Measurements from ENCODE around the gene KLK7.

Gene KLK7

GRCh38 chr19:50933640-50934039, 50.1 kb downstream of the KLK7 start:
- H3K4me1 ChIP-seq (ENCODE audit: control insufficient read depth, insufficient read depth, low read depth, low read length): no peaks in the 10 kb centered on the region
- no peak overlapping the region for H3K4ac ChIP-seq (ENCODE audit: low read depth in 1 of 2, low read length in 2 of 2)
- no peak overlapping the region for H3K4me2 ChIP-seq (ENCODE audit: low read length, poor library complexity, severe bottlenecking)
- H2AK5ac ChIP-seq (ENCODE audit: low read length, severe bottlenecking): no peak overlapping the region
- H2BK5ac ChIP-seq (ENCODE audit: low read depth, low read length, poor library complexity, severe bottlenecking): no peak overlapping the region
- H2BK12ac ChIP-seq (ENCODE audit: low read length in 2 of 2): no peak overlapping the region
- H3K36me3 ChIP-seq (ENCODE audit: control insufficient read depth in 1 of 2, insufficient read depth in 2 of 2, low read depth in 1 of 2, low read length in 2 of 2): no peaks in the 10 kb centered on the region
- H2BK120ac ChIP-seq (ENCODE audit: low read depth, low read length): no peak overlapping the region
- H3K79me1 ChIP-seq (replicated peaks; ENCODE audit: low read length, poor library complexity, severe bottlenecking): no peaks in the 10 kb centered on the region
- DNase-seq: no peak
- no peak overlapping the region for H3K18ac ChIP-seq (ENCODE audit: low read depth in 1 of 2, low read length in 2 of 2)
- H3K27ac ChIP-seq (ENCODE audit: low read length, poor library complexity, severe bottlenecking): no peak overlapping the region
- no peak overlapping the region for H3K23ac ChIP-seq (ENCODE audit: low read length in 2 of 2)
- H3K14ac ChIP-seq (ENCODE audit: low read length in 2 of 2): no peak overlapping the region
- no peak overlapping the region for H4K8ac ChIP-seq (ENCODE audit: low read length)
- no peak overlapping the region for H3K9ac ChIP-seq (ENCODE audit: low read length)
- H3K9me3 ChIP-seq (ENCODE audit: control insufficient read depth, low read length): no peaks in the 10 kb centered on the region
- 73% methylated on average over 5 of the region's 8 CpGs for WGBS
- no peak overlapping the region for H2BK15ac ChIP-seq (ENCODE audit: low read depth, poor library complexity, severe bottlenecking)
- no peak overlapping the region for H4K91ac ChIP-seq (ENCODE audit: low read length)
- no peak overlapping the region for H2AFZ ChIP-seq (ENCODE audit: low read depth, low read length)
- H3K27me3 ChIP-seq (ENCODE audit: control insufficient read depth in 1 of 2, insufficient read depth in 1 of 2, low read length in 2 of 2): peaks cover 0 to 30% of the 10 kb centered on the region in 2 experiments
- no peak overlapping the region for H3K4me3 ChIP-seq (ENCODE audit: insufficient read depth in 1 of 2, low read depth in 1 of 2, low read length in 2 of 2)

- WGBS: 71% methylated on average over 3 of the region's 4 CpGs
- H3K4me3 ChIP-seq (ENCODE audit: insufficient read depth in 1 of 2, low read depth in 1 of 2, low read length in 2 of 2): no peak overlapping the region
- no peak overlapping the region for H3K9ac ChIP-seq (ENCODE audit: low read length)
- no peak overlapping the region for H2AK5ac ChIP-seq (ENCODE audit: low read length, severe bottlenecking)
- peaks cover 0 to 37% of the 10 kb centered on the region in 2 experiments for H3K27me3 ChIP-seq (ENCODE audit: control insufficient read depth in 1 of 2, insufficient read depth in 1 of 2, low read length in 2 of 2)
- H3K36me3 ChIP-seq (ENCODE audit: control insufficient read depth in 1 of 2, insufficient read depth in 2 of 2, low read depth in 1 of 2, low read length in 2 of 2): no peaks in the 10 kb centered on the region
- no peak overlapping the region for H2BK120ac ChIP-seq (ENCODE audit: low read depth, low read length)
- no peak for DNase-seq
- H2AFZ ChIP-seq (ENCODE audit: low read depth, low read length): no peak overlapping the region
- no peak overlapping the region for H3K14ac ChIP-seq (ENCODE audit: low read length in 2 of 2)
- no peak overlapping the region for H2BK5ac ChIP-seq (ENCODE audit: low read depth, low read length, poor library complexity, severe bottlenecking)
- no peaks in the 10 kb centered on the region for H3K4me1 ChIP-seq (ENCODE audit: control insufficient read depth, insufficient read depth, low read depth, low read length)
- H3K4ac ChIP-seq (ENCODE audit: low read depth in 1 of 2, low read length in 2 of 2): no peak overlapping the region
- H3K27ac ChIP-seq (ENCODE audit: low read length, poor library complexity, severe bottlenecking): no peak overlapping the region
- no peaks in the 10 kb centered on the region for H3K9me3 ChIP-seq (ENCODE audit: control insufficient read depth, low read length)
- H4K8ac ChIP-seq (ENCODE audit: low read length): no peak overlapping the region
- no peak overlapping the region for H3K18ac ChIP-seq (ENCODE audit: low read depth in 1 of 2, low read length in 2 of 2)
- no peak overlapping the region for H2BK12ac ChIP-seq (ENCODE audit: low read length in 2 of 2)
- no peak overlapping the region for H4K91ac ChIP-seq (ENCODE audit: low read length)
- no peaks in the 10 kb centered on the region for H3K79me1 ChIP-seq (replicated peaks; ENCODE audit: low read length, poor library complexity, severe bottlenecking)
- no peak overlapping the region for H2BK15ac ChIP-seq (ENCODE audit: low read depth, poor library complexity, severe bottlenecking)
- no peak overlapping the region for H3K23ac ChIP-seq (ENCODE audit: low read length in 2 of 2)
- no peak overlapping the region for H3K4me2 ChIP-seq (ENCODE audit: low read length, poor library complexity, severe bottlenecking)
Measured at GRCh38 chr19:50932690-50933083, 51.0 kb downstream of the KLK7 start.

GRCh38 chr19:50932018-50932689, 51.6 kb downstream of the KLK7 start:
- DNase-seq: no peak
- Histone ChIP-seq H3K4ac (ENCODE audit: low read depth in 1 of 2, low read length in 2 of 2) (no peak overlapping the region), H3K36me3 (ENCODE audit: control insufficient read depth in 1 of 2, insufficient read depth in 2 of 2, low read depth in 1 of 2, low read length in 2 of 2) (no peaks in the 10 kb centered on the region), H2AFZ (ENCODE audit: low read depth, low read length) (no peak overlapping the region), H2BK5ac (ENCODE audit: low read depth, low read length, poor library complexity, severe bottlenecking) (no peak overlapping the region), H3K27ac (ENCODE audit: low read length, poor library complexity, severe bottlenecking) (no peak overlapping the region), H2BK15ac (ENCODE audit: low read depth, poor library complexity, severe bottlenecking) (no peak overlapping the region), H2BK120ac (ENCODE audit: low read depth, low read length) (no peak overlapping the region), H4K91ac (ENCODE audit: low read length) (no peak overlapping the region), H2BK12ac (ENCODE audit: low read length in 2 of 2) (no peak overlapping the region), H3K14ac (ENCODE audit: low read length in 2 of 2) (no peak overlapping the region), H2AK5ac (ENCODE audit: low read length, severe bottlenecking) (no peak overlapping the region), H3K18ac (ENCODE audit: low read depth in 1 of 2, low read length in 2 of 2) (no peak overlapping the region), H3K79me1 (replicated peaks; ENCODE audit: low read length, poor library complexity, severe bottlenecking) (no peaks in the 10 kb centered on the region), H3K4me1 (ENCODE audit: control insufficient read depth, insufficient read depth, low read depth, low read length) (no peaks in the 10 kb centered on the region), H3K9me3 (ENCODE audit: control insufficient read depth, low read length) (no peaks in the 10 kb centered on the region), H3K4me2 (ENCODE audit: low read length, poor library complexity, severe bottlenecking) (no peak overlapping the region), H3K9ac (ENCODE audit: low read length) (no peak overlapping the region), H3K4me3 (ENCODE audit: insufficient read depth in 1 of 2, low read depth in 1 of 2, low read length in 2 of 2) (no peak overlapping the region), H3K27me3 (ENCODE audit: control insufficient read depth in 1 of 2, insufficient read depth in 1 of 2, low read length in 2 of 2) (peaks cover 0 to 42% of the 10 kb centered on the region in 2 experiments), H3K23ac (ENCODE audit: low read length in 2 of 2) (no peak overlapping the region), H4K8ac (ENCODE audit: low read length) (no peak overlapping the region)
- 87% methylated on average over 10 of the region's 11 CpGs for WGBS

GRCh38 chr19:50931023-50931422, 52.7 kb downstream of the KLK7 start:
- Histone ChIP-seq H3K4ac (ENCODE audit: low read depth in 1 of 2, low read length in 2 of 2) (no peak overlapping the region), H3K36me3 (ENCODE audit: control insufficient read depth in 1 of 2, insufficient read depth in 2 of 2, low read depth in 1 of 2, low read length in 2 of 2) (no peaks in the 10 kb centered on the region), H3K23ac (ENCODE audit: low read length in 2 of 2) (no peak overlapping the region), H4K8ac (ENCODE audit: low read length) (no peak overlapping the region), H3K9me3 (ENCODE audit: control insufficient read depth, low read length) (no peaks in the 10 kb centered on the region), H3K27ac (ENCODE audit: low read length, poor library complexity, severe bottlenecking) (no peak overlapping the region), H3K14ac (ENCODE audit: low read length in 2 of 2) (no peak overlapping the region), H3K4me2 (ENCODE audit: low read length, poor library complexity, severe bottlenecking) (no peak overlapping the region), H2BK15ac (ENCODE audit: low read depth, poor library complexity, severe bottlenecking) (no peak overlapping the region), H4K91ac (ENCODE audit: low read length) (no peak overlapping the region), H2BK5ac (ENCODE audit: low read depth, low read length, poor library complexity, severe bottlenecking) (no peak overlapping the region), H2AFZ (ENCODE audit: low read depth, low read length) (no peak overlapping the region), H3K4me1 (ENCODE audit: control insufficient read depth, insufficient read depth, low read depth, low read length) (no peaks in the 10 kb centered on the region), H3K4me3 (ENCODE audit: insufficient read depth in 1 of 2, low read depth in 1 of 2, low read length in 2 of 2) (no peak overlapping the region), H2BK12ac (ENCODE audit: low read length in 2 of 2) (no peak overlapping the region), H2AK5ac (ENCODE audit: low read length, severe bottlenecking) (no peak overlapping the region), H3K18ac (ENCODE audit: low read depth in 1 of 2, low read length in 2 of 2) (no peak overlapping the region), H3K79me1 (replicated peaks; ENCODE audit: low read length, poor library complexity, severe bottlenecking) (no peaks in the 10 kb centered on the region), H2BK120ac (ENCODE audit: low read depth, low read length) (no peak overlapping the region), H3K27me3 (ENCODE audit: control insufficient read depth in 1 of 2, insufficient read depth in 1 of 2, low read length in 2 of 2) (peaks cover 0 to 45% of the 10 kb centered on the region in 2 experiments), H3K9ac (ENCODE audit: low read length) (no peak overlapping the region)
- no peak for DNase-seq
